GM12878 (cell line): ENCODE measurements around the gene TDRD9. TPM values are rescaled to one million over a fixed set of nuclear protein-coding genes. Genes with fewer than 3 reads are reported as not detected.

Experiments used
- ATAC-seq: fragments of 200-7000 bp; cut with Tn5 transposase; 3 replicates; pipeline ENCODE4 v1.9.1; 2020; ENCODE audit warnings: mild to moderate bottlenecking, moderate library complexity
- BruUV-seq: library from RNA; stranded (reverse); fragments of 400-500 nt; replicated peaks from 2 replicates; lab custom pipeline; 2021; lab: Mats Ljungman, UMichigan
- CTCF ChIA-PET: fragments of 300-600 bp; sonication (Branson Sonifier 250); formaldehyde crosslinking; extraction: SDS; loops from one replicate; lab custom pipeline; 2021; ENCODE audit warnings: inconsistent platforms; lab: Yijun Ruan, JAX
- POLR2A ChIA-PET: fragments of 350-600 bp; formaldehyde crosslinking; extraction: SDS; loops from one replicate; lab custom pipeline; 2021; ENCODE audit warnings: inconsistent platforms; lab: Charles Lee
- RAD21 ChIA-PET: fragments of 300-600 bp; sonication (Branson Sonifier 250); formaldehyde crosslinking; loops from one replicate; lab custom pipeline; 2023; ENCODE audit warnings: antibody characterized with exemption; ENCODE audit not compliant: unreplicated experiment; lab: Charles Lee
- SMC1A ChIA-PET: fragments of 300-600 bp; sonication (Branson Sonifier 250); formaldehyde crosslinking; loops from one replicate; lab custom pipeline; 2023; ENCODE audit not compliant: unreplicated experiment, uncharacterized antibody; lab: Charles Lee
- DNase-seq: peaks from one replicate; pipeline ENCODE4 v3.0.0-alpha.2; 2011; ENCODE audit warnings: low read depth, low spot score
- FAIRE-seq: peaks from 3 replicates; lab custom pipeline; 2011; peaks lifted over from hg19 to GRCh38; lab: Jason Lieb, UNC
- H2AFZ ChIP-seq: 2 replicates; pipeline ENCODE4 v1.6.0; 2011; ENCODE audit warnings: low read depth, low read length, control low read depth; ENCODE audit not compliant: control insufficient read depth
- H3K27ac ChIP-seq: 2 replicates; pipeline ENCODE4 v1.5.1; 2011; ENCODE audit warnings: control low read depth; ENCODE audit not compliant: control insufficient read depth, insufficient read depth
- H3K27me3 ChIP-seq, 2 experiments: replicated peaks in 1 of 2; 2 replicates each; pipeline versions ENCODE4 v1.6.0 to v1.6.1; 2011; ENCODE audit warnings: low read length in 1 of 2; ENCODE audit not compliant: control insufficient read depth in 2 of 2, insufficient read depth in 2 of 2
- H3K36me3 ChIP-seq, 2 experiments: 2 replicates each; pipeline ENCODE4 v1.5.1; 2011; ENCODE audit warnings: low read length in 1 of 2; ENCODE audit not compliant: control insufficient read depth in 2 of 2, insufficient read depth in 2 of 2
- H3K4me1 ChIP-seq: 2 replicates; pipeline ENCODE4 v1.6.1; 2011; ENCODE audit warnings: mild to moderate bottlenecking, low read length, moderate library complexity, mixed read lengths; ENCODE audit not compliant: control insufficient read depth, insufficient read depth
- H3K4me2 ChIP-seq: 2 replicates; pipeline ENCODE4 v1.6.0; 2011; ENCODE audit warnings: control low read depth; ENCODE audit not compliant: control insufficient read depth, insufficient read depth
- H3K4me3 ChIP-seq: fragments of 200-600 bp; sonication (generic); 2 replicates; pipeline ENCODE4 v1.5.1; 2016
- H3K79me2 ChIP-seq: 2 replicates; pipeline ENCODE4 v1.6.0; 2011; ENCODE audit warnings: low read length; ENCODE audit not compliant: control insufficient read depth, insufficient read depth
- H3K9ac ChIP-seq: 2 replicates; pipeline ENCODE4 v1.8.0; 2011; ENCODE audit warnings: low read length, control low read depth, mixed read lengths; ENCODE audit not compliant: control insufficient read depth, insufficient read depth
- H3K9me3 ChIP-seq: replicated peaks from 3 replicates; pipeline ENCODE4 v1.5.1; 2011; ENCODE audit warnings: mild to moderate bottlenecking, low read length; ENCODE audit not compliant: control insufficient read depth, insufficient read depth
- H4K20me1 ChIP-seq: 2 replicates; pipeline ENCODE4 v1.6.0; 2011; ENCODE audit not compliant: control insufficient read depth, insufficient read depth
- CHD2 ChIP-seq: IDR thresholded peaks from 2 replicates; pipeline ENCODE4 v1.6.1; 2011; ENCODE audit warnings: low read depth, low read length, improper control_type of control experiment, borderline replicate concordance
- GATAD2B ChIP-seq: fragments of 450-650 bp; conservative IDR thresholded peaks from 2 replicates; pipeline ENCODE4 v1.6.1; 2017; ENCODE audit warnings: low read depth, mild to moderate bottlenecking, moderate library complexity
- IRF3 ChIP-seq: fragments of 450-650 bp; IDR thresholded peaks from 2 replicates; pipeline ENCODE4 v1.6.1; 2014; ENCODE audit warnings: mild to moderate bottlenecking
- JUNB ChIP-seq: IDR thresholded peaks from 2 replicates; pipeline ENCODE4 v1.6.1; 2016; ENCODE audit warnings: antibody characterized with exemption, mild to moderate bottlenecking
- MTA2 ChIP-seq: fragments of 450-650 bp; IDR thresholded peaks from 2 replicates; pipeline ENCODE4 v1.6.1; 2016; ENCODE audit warnings: low read depth, mild to moderate bottlenecking, moderate library complexity
- TAF1 ChIP-seq: IDR thresholded peaks from 2 replicates; pipeline ENCODE4 v1.6.1; 2011; ENCODE audit warnings: mild to moderate bottlenecking, low read depth, low read length, borderline replicate concordance
- YY1 ChIP-seq: IDR thresholded peaks from 2 replicates; pipeline ENCODE4 v1.6.1; 2011; ENCODE audit warnings: low read depth, mild to moderate bottlenecking, low read length
- WGBS: methylation state at CpG from one replicate; pipeline ENCODE4 v1.1.6; 2016; ENCODE audit warnings: low lambda C conversion rate; ENCODE audit not compliant: insufficient replicate concordance, insufficient coverage; ENCODE audit errors: missing lambda C conversion rate; 5-methylcytosine and 5-hydroxymethylcytosine counted together
- in situ Hi-C: fragments of 300-500 bp; cut with MboI; formaldehyde crosslinking; loops from 9 replicates; pipeline ENCODE4 v1.14.3; 2018; ENCODE audit warnings: mixed read lengths
- intact Hi-C: fragments of 100-400 bp; cut with micrococcal nuclease; formaldehyde crosslinking; loops from one replicate; pipeline ENCODE4 v1.14.2; 2022; ENCODE audit not compliant: unreplicated experiment
- polyA plus RNA-seq, 11 experiments: library from polyadenylated mRNA; depleted of rRNA in 4 of 11; unstranded in 6 of 11; stranded (reverse) in 5 of 11; fragments of >200 nt; fragmentation: Nextera tagmentation in 4 of 11; fragmentation: Illumina TruSeq in 1 of 11; extraction: Ambion mirVana in 4 of 11; extraction: Trizol in 1 of 11; gene quantifications; 1 replicate in 1 of 11; 2 replicates in 10 of 11; pipeline versions ENCODE4 v1.2.1 to v1.2.3, GENCODE V29; 2011 to 2016; ENCODE audit warnings: inconsistent platforms in 2 of 11, missing spikeins in 2 of 11, low read depth in 1 of 11
- total RNA-seq, 4 experiments: library from RNA; depleted of rRNA in 3 of 4; stranded (reverse); fragments of >200 nt in 3 of 4; fragmentation: Illumina TruSeq in 1 of 4; extraction: Trizol in 1 of 4; gene quantifications; 2 replicates each; pipeline versions ENCODE4 v1.2.1 to v1.2.3, GENCODE V29; 2013 to 2021
- TF ChIP-seq, protein P1 (sequence below): fragments of 450-650 bp; IDR thresholded peaks from 2 replicates; pipeline ENCODE4 v1.6.1; 2016; ENCODE audit warnings: mild to moderate bottlenecking, moderate library complexity, borderline replicate concordance
- TF ChIP-seq, protein P2 (sequence below): fragments of 450-650 bp; IDR thresholded peaks from 2 replicates; pipeline ENCODE4 v1.6.1; 2017; ENCODE audit warnings: mild to moderate bottlenecking, moderate library complexity

The TDRD9 gene
- total and polyA plus RNA-seq, 10 of the 15 experiments (the other 5 are each of a cell fraction or from before 2014, with no cell fraction given), result 0.12 TPM; not detected in 9

DNA sequence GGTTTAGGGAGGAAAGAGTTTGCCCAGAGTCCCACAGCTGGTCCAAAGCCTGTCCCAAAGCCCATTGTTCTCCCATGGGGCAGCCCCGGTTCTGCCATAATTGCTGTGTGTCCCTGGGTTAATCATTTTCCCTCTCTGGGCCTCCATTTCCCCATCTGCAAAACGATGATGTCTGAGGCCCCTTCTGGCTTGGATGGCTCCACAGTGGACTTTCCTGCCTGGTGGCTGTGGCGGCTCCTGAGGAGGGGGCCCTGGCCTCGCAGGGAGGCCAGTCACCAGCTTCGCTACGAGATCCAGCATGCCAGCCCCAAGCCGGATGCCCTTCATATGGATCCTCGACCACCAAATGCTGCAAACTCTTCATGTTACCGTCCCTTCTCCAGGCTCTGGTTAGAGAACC is 43.4 kb upstream of the TDRD9 start (continued):
- TF ChIP-seq, protein P1, sequence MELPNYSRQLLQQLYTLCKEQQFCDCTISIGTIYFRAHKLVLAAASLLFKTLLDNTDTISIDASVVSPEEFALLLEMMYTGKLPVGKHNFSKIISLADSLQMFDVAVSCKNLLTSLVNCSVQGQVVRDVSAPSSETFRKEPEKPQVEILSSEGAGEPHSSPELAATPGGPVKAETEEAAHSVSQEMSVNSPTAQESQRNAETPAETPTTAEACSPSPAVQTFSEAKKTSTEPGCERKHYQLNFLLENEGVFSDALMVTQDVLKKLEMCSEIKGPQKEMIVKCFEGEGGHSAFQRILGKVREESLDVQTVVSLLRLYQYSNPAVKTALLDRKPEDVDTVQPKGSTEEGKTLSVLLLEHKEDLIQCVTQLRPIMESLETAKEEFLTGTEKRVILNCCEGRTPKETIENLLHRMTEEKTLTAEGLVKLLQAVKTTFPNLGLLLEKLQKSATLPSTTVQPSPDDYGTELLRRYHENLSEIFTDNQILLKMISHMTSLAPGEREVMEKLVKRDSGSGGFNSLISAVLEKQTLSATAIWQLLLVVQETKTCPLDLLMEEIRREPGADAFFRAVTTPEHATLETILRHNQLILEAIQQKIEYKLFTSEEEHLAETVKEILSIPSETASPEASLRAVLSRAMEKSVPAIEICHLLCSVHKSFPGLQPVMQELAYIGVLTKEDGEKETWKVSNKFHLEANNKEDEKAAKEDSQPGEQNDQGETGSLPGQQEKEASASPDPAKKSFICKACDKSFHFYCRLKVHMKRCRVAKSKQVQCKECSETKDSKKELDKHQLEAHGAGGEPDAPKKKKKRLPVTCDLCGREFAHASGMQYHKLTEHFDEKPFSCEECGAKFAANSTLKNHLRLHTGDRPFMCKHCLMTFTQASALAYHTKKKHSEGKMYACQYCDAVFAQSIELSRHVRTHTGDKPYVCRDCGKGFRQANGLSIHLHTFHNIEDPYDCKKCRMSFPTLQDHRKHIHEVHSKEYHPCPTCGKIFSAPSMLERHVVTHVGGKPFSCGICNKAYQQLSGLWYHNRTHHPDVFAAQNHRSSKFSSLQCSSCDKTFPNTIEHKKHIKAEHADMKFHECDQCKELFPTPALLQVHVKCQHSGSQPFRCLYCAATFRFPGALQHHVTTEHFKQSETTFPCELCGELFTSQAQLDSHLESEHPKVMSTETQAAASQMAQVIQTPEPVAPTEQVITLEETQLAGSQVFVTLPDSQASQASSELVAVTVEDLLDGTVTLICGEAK, result no peak
- TF ChIP-seq MTA2 (no peak), GATAD2B (no peak)

DNA sequence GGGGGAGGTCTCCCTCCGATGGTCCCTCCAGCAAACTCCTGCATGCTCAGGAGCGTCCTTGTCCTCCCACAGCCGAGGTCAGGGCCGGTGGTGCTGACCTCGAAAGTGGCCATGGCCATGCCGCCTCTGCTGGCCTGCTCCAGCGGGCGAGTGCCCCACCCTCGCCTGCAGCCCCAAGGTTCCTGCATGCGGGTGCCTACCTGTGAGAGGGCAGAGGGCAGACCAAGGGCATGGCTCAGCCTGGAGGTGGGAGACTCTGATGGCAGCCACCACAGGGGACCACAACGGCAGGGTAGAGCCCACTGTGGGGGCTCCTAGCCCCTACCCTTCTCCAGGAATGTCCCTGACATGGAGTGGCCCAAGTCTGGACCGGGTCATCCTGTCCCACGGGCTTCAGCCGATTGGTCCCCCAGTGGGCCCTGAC is 42.7 kb upstream of the TDRD9 start:
- intact Hi-C loops, result no loop called here
- SMC1A ChIA-PET, result no interaction called here
- Histone ChIP-seq H2AFZ (no peak overlapping the region), H3K4me1 (no peaks in the 10 kb centered on the region), H3K9ac (no peak overlapping the region), H4K20me1 (no peaks in the 10 kb centered on the region), H3K4me3 (no peak overlapping the region), H3K27me3 (peaks cover 0 to 2% of the 10 kb centered on the region in 2 experiments; a peak in 2 of 4 replicates), H3K36me3 (no peaks in the 10 kb centered on the region), H3K27ac (no peak overlapping the region), H3K9me3 (no peaks in the 10 kb centered on the region), H3K79me2 (no peaks in the 10 kb centered on the region), H3K4me2 (no peak overlapping the region)
- RAD21 ChIA-PET, result no interaction called here
- FAIRE-seq (no peak), ATAC-seq (no peak), DNase-seq (no peak)
- in situ Hi-C loops, result no loop called here
- POLR2A ChIA-PET, result no interaction called here
- no TSS peak for BruUV-seq
- CTCF ChIA-PET, result no interaction called here
- WGBS, result 36% methylated on average over 14 of the region's 14 CpGs
- TF ChIP-seq CHD2 (no peak), YY1 (no peak), IRF3 (no peak), TAF1 (no peak), JUNB (no peak)
- TF ChIP-seq, protein P2, sequence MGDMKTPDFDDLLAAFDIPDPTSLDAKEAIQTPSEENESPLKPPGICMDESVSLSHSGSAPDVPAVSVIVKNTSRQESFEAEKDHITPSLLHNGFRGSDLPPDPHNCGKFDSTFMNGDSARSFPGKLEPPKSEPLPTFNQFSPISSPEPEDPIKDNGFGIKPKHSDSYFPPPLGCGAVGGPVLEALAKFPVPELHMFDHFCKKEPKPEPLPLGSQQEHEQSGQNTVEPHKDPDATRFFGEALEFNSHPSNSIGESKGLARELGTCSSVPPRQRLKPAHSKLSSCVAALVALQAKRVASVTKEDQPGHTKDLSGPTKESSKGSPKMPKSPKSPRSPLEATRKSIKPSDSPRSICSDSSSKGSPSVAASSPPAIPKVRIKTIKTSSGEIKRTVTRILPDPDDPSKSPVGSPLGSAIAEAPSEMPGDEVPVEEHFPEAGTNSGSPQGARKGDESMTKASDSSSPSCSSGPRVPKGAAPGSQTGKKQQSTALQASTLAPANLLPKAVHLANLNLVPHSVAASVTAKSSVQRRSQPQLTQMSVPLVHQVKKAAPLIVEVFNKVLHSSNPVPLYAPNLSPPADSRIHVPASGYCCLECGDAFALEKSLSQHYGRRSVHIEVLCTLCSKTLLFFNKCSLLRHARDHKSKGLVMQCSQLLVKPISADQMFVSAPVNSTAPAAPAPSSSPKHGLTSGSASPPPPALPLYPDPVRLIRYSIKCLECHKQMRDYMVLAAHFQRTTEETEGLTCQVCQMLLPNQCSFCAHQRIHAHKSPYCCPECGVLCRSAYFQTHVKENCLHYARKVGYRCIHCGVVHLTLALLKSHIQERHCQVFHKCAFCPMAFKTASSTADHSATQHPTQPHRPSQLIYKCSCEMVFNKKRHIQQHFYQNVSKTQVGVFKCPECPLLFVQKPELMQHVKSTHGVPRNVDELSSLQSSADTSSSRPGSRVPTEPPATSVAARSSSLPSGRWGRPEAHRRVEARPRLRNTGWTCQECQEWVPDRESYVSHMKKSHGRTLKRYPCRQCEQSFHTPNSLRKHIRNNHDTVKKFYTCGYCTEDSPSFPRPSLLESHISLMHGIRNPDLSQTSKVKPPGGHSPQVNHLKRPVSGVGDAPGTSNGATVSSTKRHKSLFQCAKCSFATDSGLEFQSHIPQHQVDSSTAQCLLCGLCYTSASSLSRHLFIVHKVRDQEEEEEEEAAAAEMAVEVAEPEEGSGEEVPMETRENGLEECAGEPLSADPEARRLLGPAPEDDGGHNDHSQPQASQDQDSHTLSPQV, result no peak
- TF ChIP-seq, protein P1, result no peak
